ENCODE measurements around the gene NSUN5. TPM values are rescaled to one million over a fixed set of nuclear protein-coding genes. Genes with fewer than 3 reads are reported as not detected.
"Not testable (repeated sequence)": the region's sequence is repeated elsewhere in the genome, so short reads cannot be mapped to it uniquely, and the experiment has no call there.

The NSUN5 gene
- total RNA-seq, 4 donors from 2014 or later: 5.9 to 27.1 (median 13.7) TPM

DNA sequence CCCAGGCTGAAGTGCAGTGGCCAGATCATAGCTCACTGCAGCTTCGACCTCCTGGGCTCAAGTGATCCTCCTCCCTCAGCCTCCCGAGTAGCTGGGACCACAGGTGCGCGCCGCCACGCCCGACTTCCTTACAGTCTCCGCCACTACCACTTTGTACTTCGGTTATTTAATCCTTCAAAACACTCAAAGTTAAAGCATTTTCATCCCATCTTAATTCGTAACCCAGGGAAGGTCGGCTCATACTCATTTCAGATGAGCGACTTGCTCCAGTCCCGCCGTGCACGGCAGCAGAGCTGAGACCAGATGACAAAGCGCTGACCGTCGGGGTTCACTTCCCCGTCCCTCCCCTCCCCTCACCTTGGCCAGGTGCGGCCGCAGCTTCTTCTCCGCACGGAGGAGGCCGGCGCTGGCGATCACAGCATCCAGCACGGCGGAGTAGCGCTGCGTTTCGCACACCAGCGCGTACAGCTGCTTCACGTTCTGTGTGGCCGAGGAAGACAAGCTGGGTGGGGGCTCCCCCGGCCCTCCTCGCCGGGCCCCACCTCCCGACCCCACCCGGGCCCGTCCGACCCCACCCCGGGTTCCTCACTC lies 457 bp downstream of the NSUN5 start:
- Histone ChIP-seq H3K9me3 (no peaks in the 10 kb centered on the region), H3K36me3 (no peaks in the 10 kb centered on the region), H3K27me3 (no peaks in the 10 kb centered on the region), H3K27ac (peak overlapping the region; percentile 57 to 65), H3K4me1 (peaks cover 0 to 3% of the 10 kb centered on the region in 2 donors), H3K4me3 (peak overlapping the region; percentile 63 to 69)
- intact Hi-C loops (cut with DNase I; ENCODE audit: low total_unique reads): no loop called here
- TF ChIP-seq POLR2A (IDR thresholded peaks at IDR 0.05) (no peak), CTCF (IDR thresholded peaks at IDR 0.05) (no peak)
- no peak for DNase-seq

GRCh38 chr7:73307436-73307835 lies 1.2 kb downstream of the NSUN5 start:
- DNase-seq: no peak
- no peak overlapping the region for H3K27ac ChIP-seq
- intact Hi-C loops (cut with DNase I; ENCODE audit: low total_unique reads): no loop called here
- H3K27me3 ChIP-seq: no peaks in the 10 kb centered on the region
- H3K4me1 ChIP-seq: peaks cover 0 to 3% of the 10 kb centered on the region in 2 donors
- no peak overlapping the region for H3K4me3 ChIP-seq
- no peaks in the 10 kb centered on the region for H3K36me3 ChIP-seq
- H3K9me3 ChIP-seq: no peaks in the 10 kb centered on the region
- TF ChIP-seq POLR2A (IDR thresholded peaks at IDR 0.05) (no peak), CTCF (IDR thresholded peaks at IDR 0.05) (no peak)

DNA sequence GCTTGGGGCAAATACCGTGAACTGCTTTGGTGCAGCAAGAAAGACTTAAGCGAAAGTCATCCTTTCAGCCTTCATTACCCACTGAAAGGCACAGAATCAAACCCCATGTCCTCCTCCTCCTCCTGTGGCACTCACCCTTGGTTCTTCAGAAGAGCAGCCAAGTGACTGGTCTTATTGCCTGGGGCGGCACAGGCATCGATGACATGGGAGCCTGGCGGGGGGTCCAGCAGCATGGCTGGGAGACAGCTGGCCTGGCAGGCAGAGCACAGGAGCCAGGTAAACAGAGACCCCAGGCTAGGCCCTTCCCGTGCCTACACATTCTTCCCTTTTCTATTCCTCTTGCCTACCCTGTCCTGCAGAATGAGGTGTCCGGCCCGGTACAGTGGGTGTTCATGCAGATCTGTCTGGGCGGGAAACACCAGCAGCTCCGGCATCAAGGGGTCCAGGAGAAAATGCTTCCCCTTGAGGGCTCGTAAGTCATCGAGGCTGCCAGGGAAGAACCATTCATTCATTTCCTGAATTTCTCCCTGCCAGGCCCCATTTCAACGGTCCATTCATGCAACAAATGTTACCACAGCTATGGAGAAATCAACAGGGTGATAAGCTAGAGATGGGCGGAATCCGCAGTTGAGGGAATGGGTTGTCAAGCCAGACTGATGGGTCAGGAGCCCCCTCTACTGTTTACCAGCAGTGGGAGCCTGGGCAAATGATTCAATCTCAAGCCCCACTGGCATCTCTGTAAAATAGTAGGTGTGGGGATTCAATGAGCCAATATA lies 3.8 kb downstream of the NSUN5 start:
- H3K4me1 ChIP-seq; H3K4me3 ChIP-seq; H3K36me3 ChIP-seq; DNase-seq; H3K27ac ChIP-seq; H3K27me3 ChIP-seq; H3K9me3 ChIP-seq; intact Hi-C loops (cut with DNase I; ENCODE audit: low total_unique reads): not testable (repeated sequence)

GRCh38 chr7:73304071-73304470 lies 4.6 kb downstream of the NSUN5 start:
- no peak for DNase-seq
- intact Hi-C loops (cut with DNase I; ENCODE audit: low total_unique reads): no loop called here

DNA sequence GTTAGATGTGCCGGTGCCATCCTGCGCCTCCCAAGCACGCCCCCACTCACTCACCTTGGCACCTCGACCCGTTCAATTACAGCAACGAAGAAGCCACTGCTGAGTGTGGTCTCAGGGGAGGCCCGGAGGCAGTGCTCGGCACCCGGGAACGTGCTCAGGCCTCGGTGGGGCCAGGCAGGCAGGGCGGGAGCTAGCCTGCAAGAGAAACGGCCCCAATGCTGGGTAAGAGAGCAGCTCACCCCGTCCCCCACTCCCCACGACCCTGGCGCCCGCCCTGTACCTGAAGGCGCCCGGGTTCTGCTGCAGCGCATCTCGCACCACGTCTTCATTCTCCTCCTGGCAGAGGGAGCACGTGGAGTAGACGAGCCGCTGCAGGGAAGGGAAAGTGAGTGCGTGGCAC lies 5.1 kb downstream of the NSUN5 start:
- no peaks in the 10 kb centered on the region for H3K36me3 ChIP-seq
- DNase-seq: no peak
- intact Hi-C loops (cut with DNase I; ENCODE audit: low total_unique reads): no loop called here
- H3K27me3 ChIP-seq: no peaks in the 10 kb centered on the region
- no peaks in the 10 kb centered on the region for H3K4me1 ChIP-seq
- no peaks in the 10 kb centered on the region for H3K9me3 ChIP-seq
- H3K4me3 ChIP-seq: no peak overlapping the region
- TF ChIP-seq POLR2A (IDR thresholded peaks at IDR 0.05) (no peak), CTCF (IDR thresholded peaks at IDR 0.05) (no peak)
- no peak overlapping the region for H3K27ac ChIP-seq

More at GRCh38 chr7:73304071-73304470, 4.6 kb downstream of the NSUN5 start:
- Histone ChIP-seq H3K9me3 (no peaks in the 10 kb centered on the region), H3K36me3 (no peaks in the 10 kb centered on the region), H3K27ac (no peak overlapping the region), H3K4me3 (no peak overlapping the region), H3K4me1 (peaks cover 0 to 2% of the 10 kb centered on the region in 2 donors), H3K27me3 (no peaks in the 10 kb centered on the region)
- TF ChIP-seq POLR2A (IDR thresholded peaks at IDR 0.05): no peak
- TF ChIP-seq CTCF (IDR thresholded peaks at IDR 0.05): no peak

DNA sequence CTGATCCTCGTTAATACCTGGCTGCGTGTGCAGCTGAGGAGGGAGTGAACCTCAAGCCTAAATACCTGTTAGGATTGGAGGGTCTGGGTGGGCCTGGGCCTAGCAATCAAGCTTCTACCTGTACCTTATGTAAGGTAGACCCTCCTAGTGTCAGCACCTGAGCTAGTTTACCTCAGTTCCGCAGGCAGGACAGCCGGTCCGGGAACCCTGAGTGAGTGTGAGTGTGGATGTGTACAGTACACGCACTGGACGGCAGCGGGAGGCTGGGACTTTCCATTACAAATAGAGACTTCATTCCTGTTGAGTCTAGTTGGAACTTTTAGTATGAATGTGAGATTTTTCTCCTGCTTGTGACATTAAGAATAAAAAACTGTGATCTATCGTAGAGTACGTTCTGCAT lies 5.8 kb downstream of the NSUN5 start:
- intact Hi-C loops (cut with DNase I; ENCODE audit: low total_unique reads); H3K27me3 ChIP-seq; H3K4me3 ChIP-seq; H3K4me1 ChIP-seq; H3K27ac ChIP-seq; H3K9me3 ChIP-seq; DNase-seq; H3K36me3 ChIP-seq: not testable (repeated sequence)

DNA sequence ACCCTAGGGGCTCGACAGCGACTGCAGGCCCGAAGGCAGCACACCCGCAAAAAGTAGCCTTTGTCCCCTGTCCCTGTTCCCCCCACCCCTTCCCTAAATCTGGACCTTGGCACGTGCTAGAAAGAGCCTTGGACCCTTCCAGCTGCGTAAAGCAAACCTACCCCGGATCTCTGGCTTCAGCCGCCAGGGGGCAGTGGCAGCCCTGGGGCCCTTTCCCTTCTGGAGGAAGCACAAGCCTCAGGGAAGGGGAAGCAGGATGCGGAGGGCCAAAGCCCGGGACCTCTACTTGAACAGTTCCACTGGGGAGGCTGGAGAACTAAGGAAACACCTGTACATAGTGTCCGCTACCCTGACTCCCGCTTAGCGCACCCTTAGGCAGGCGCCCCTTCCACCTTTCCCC lies 7.5 kb downstream of the NSUN5 start:
- H3K27ac ChIP-seq; H3K4me1 ChIP-seq; H3K4me3 ChIP-seq; H3K9me3 ChIP-seq; DNase-seq; H3K36me3 ChIP-seq; H3K27me3 ChIP-seq; intact Hi-C loops (cut with DNase I; ENCODE audit: low total_unique reads): not testable (repeated sequence)

DNA sequence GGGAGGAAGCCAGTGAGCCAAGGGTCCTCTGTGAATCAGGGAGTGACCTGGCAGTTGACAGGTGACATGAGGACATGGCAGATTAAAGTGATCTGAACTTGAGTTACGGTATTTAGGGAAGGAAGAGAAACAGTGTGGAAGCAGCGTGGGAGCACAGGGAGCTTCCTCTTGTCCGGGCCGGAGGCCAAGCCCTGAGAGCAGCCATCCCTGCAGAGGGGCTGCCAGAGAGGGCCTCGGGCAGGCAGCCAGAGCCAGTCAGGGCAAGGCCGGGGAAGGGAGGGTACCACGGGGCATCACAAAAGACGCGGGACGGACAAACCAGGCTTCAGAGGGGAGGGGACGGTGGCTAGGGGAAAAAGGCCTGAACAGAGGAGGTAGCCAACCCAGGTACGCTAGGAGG lies 8.8 kb downstream of the NSUN5 start:
- H3K27me3 ChIP-seq; H3K27ac ChIP-seq; H3K4me1 ChIP-seq; H3K36me3 ChIP-seq; H3K4me3 ChIP-seq; DNase-seq; intact Hi-C loops (cut with DNase I; ENCODE audit: low total_unique reads); H3K9me3 ChIP-seq: not testable (repeated sequence)

GRCh38 chr7:73297706-73298105 lies 10.9 kb downstream of the NSUN5 start:
- H3K27ac ChIP-seq; H3K9me3 ChIP-seq; H3K4me1 ChIP-seq; intact Hi-C loops (cut with DNase I; ENCODE audit: low total_unique reads); H3K4me3 ChIP-seq; DNase-seq; H3K27me3 ChIP-seq; H3K36me3 ChIP-seq: not testable (repeated sequence)

All from uterus (tissue), 4 donors.